Chondrocyte (in vitro differentiated cells): ENCODE data around the gene MYOF. TPM values are rescaled to one million over a fixed set of nuclear protein-coding genes. Genes with fewer than 3 reads are reported as not detected.
"Not testable (repeated sequence)": the region's sequence is repeated elsewhere in the genome, so short reads cannot be mapped to it uniquely, and the experiment has no call there.

Experiments used
- DNase-seq: peaks from one replicate; pipeline ENCODE4 v3.0.0; 2021; ENCODE audit warnings: mixed read lengths, low spot score
- H3K27ac Mint-ChIP-seq: one replicate; pipeline ENCODE4 v1.8.0; 2021; ENCODE audit warnings: mild to moderate bottlenecking, moderate library complexity, mixed read lengths; ENCODE audit not compliant: unreplicated experiment
- H3K27me3 Mint-ChIP-seq: 2 replicates; pipeline ENCODE4 v1.8.0; 2021; ENCODE audit warnings: low read depth, mixed read lengths
- H3K36me3 Mint-ChIP-seq: 2 replicates; pipeline ENCODE4 v1.8.0; 2021; ENCODE audit warnings: low read depth, mixed read lengths
- H3K4me1 Mint-ChIP-seq: 2 replicates; pipeline ENCODE4 v1.8.0; 2021; ENCODE audit warnings: low read depth, mild to moderate bottlenecking, mixed read lengths
- H3K4me3 Mint-ChIP-seq: one replicate; pipeline ENCODE4 v1.8.0; 2021; ENCODE audit warnings: mild to moderate bottlenecking, moderate library complexity, mixed read lengths; ENCODE audit not compliant: unreplicated experiment
- H3K9me3 Mint-ChIP-seq: 2 replicates; pipeline ENCODE4 v1.8.0; 2021; ENCODE audit warnings: low read depth, mixed read lengths
- CTCF ChIP-seq: fragments of 200-600 bp; sonication (generic); IDR thresholded peaks from 2 replicates; pipeline ENCODE4 v1.5.0; 2021; ENCODE audit warnings: antibody characterized with exemption, mild to moderate bottlenecking, moderate library complexity
- total RNA-seq: library from RNA; stranded (reverse); gene quantifications from 3 replicates; pipeline ENCODE4 v1.2.1, GENCODE V29; 2021

MYOF gene
- total RNA-seq, 1 donor from 2014 or later: 526 TPM

GRCh38 chr10:93447970-93448369 lies 34.2 kb downstream of the MYOF start:
- TF ChIP-seq CTCF: no peak
- H3K27ac Mint-ChIP-seq: peak overlapping the region; percentile 100
- no peak overlapping the region for H3K4me3 Mint-ChIP-seq
- peaks cover 47% of the 10 kb centered on the region for H3K36me3 Mint-ChIP-seq
- no peaks in the 10 kb centered on the region for H3K9me3 Mint-ChIP-seq
- H3K27me3 Mint-ChIP-seq: no peaks in the 10 kb centered on the region
- DNase-seq: no peak
- H3K4me1 Mint-ChIP-seq: peaks cover 63% of the 10 kb centered on the region

GRCh38 chr10:93447019-93447418 lies 35.1 kb downstream of the MYOF start:
- H3K9me3 Mint-ChIP-seq: no peaks in the 10 kb centered on the region
- H3K4me1 Mint-ChIP-seq: peaks cover 65% of the 10 kb centered on the region
- DNase-seq: no peak
- H3K27me3 Mint-ChIP-seq: no peaks in the 10 kb centered on the region
- TF ChIP-seq CTCF: no peak
- H3K27ac Mint-ChIP-seq: peak overlapping the region; percentile 100
- no peak overlapping the region for H3K4me3 Mint-ChIP-seq
- H3K36me3 Mint-ChIP-seq: peaks cover 42% of the 10 kb centered on the region

GRCh38 chr10:93445978-93446720 lies 36.0 kb downstream of the MYOF start:
- H3K27ac Mint-ChIP-seq: peak overlapping the region; percentile 100
- no peak for TF ChIP-seq CTCF
- H3K4me3 Mint-ChIP-seq: no peak overlapping the region
- H3K36me3 Mint-ChIP-seq: peaks cover 35% of the 10 kb centered on the region
- DNase-seq: no peak
- H3K27me3 Mint-ChIP-seq: no peaks in the 10 kb centered on the region
- H3K9me3 Mint-ChIP-seq: no peaks in the 10 kb centered on the region
- H3K4me1 Mint-ChIP-seq: peaks cover 65% of the 10 kb centered on the region

- peak overlapping the region; percentile 100 for H3K27ac Mint-ChIP-seq
- H3K27me3 Mint-ChIP-seq: no peaks in the 10 kb centered on the region
- H3K4me3 Mint-ChIP-seq: peak overlapping the region; percentile 49
- DNase-seq: peak; percentile 97
- no peak for TF ChIP-seq CTCF
- H3K36me3 Mint-ChIP-seq: peaks cover 38% of the 10 kb centered on the region
- H3K9me3 Mint-ChIP-seq: no peaks in the 10 kb centered on the region
- H3K4me1 Mint-ChIP-seq: peaks cover 73% of the 10 kb centered on the region
These were observed 36.8 kb downstream of the MYOF start for GRCh38 chr10:93445097-93445960.

- H3K27me3 Mint-ChIP-seq: no peaks in the 10 kb centered on the region
- H3K4me1 Mint-ChIP-seq: peaks cover 90% of the 10 kb centered on the region
- no peak for DNase-seq
- H3K4me3 Mint-ChIP-seq: no peak overlapping the region
- peaks cover 31% of the 10 kb centered on the region for H3K36me3 Mint-ChIP-seq
- peak overlapping the region; percentile 60 for H3K27ac Mint-ChIP-seq
- no peaks in the 10 kb centered on the region for H3K9me3 Mint-ChIP-seq
- TF ChIP-seq CTCF: no peak
These were observed 38.7 kb downstream of the MYOF start for GRCh38 chr10:93443481-93443880.

GRCh38 chr10:93442721-93443120 lies 39.4 kb downstream of the MYOF start:
- not testable (repeated sequence) for H3K4me3 Mint-ChIP-seq, DNase-seq, H3K9me3 Mint-ChIP-seq, H3K27me3 Mint-ChIP-seq
- Mint-ChIP-seq H3K4me1 (peaks cover 94% of the 10 kb centered on the region), H3K36me3 (peaks cover 27% of the 10 kb centered on the region), H3K27ac (peak overlapping the region; percentile 100)
